ENCODE results near the gene ADD2.

Gene ADD2

DNA sequence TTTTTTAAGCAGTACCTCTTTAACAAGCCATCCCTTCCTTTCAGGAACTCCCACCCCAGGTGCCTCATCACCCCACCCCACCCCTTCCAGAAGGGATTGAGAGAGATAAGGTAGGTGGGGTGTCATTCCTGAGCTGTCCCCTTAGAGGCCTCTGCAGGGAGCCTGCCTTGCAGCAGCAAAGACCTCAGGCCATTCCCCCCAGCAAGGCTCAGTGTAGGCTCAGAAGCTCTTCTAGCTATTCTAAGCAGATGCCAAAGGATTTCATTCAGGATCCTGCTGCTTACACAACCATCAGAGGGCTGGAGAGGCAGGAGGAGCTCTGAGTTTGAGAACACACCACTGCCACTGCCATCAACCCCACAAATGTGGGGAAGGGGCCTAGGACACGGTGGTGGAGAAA is 28.3 kb upstream of the ADD2 start:
- DNase-seq (ENCODE audit: low read depth) = no peak
- no peak overlapping the region for H3K4me3 ChIP-seq (ENCODE audit: low read depth, low read length)
- TF ChIP-seq, protein P1, sequence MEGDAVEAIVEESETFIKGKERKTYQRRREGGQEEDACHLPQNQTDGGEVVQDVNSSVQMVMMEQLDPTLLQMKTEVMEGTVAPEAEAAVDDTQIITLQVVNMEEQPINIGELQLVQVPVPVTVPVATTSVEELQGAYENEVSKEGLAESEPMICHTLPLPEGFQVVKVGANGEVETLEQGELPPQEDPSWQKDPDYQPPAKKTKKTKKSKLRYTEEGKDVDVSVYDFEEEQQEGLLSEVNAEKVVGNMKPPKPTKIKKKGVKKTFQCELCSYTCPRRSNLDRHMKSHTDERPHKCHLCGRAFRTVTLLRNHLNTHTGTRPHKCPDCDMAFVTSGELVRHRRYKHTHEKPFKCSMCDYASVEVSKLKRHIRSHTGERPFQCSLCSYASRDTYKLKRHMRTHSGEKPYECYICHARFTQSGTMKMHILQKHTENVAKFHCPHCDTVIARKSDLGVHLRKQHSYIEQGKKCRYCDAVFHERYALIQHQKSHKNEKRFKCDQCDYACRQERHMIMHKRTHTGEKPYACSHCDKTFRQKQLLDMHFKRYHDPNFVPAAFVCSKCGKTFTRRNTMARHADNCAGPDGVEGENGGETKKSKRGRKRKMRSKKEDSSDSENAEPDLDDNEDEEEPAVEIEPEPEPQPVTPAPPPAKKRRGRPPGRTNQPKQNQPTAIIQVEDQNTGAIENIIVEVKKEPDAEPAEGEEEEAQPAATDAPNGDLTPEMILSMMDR (conservative IDR thresholded peaks at IDR 0.05; ENCODE audit: low read depth, low read length) = no peak

DNA sequence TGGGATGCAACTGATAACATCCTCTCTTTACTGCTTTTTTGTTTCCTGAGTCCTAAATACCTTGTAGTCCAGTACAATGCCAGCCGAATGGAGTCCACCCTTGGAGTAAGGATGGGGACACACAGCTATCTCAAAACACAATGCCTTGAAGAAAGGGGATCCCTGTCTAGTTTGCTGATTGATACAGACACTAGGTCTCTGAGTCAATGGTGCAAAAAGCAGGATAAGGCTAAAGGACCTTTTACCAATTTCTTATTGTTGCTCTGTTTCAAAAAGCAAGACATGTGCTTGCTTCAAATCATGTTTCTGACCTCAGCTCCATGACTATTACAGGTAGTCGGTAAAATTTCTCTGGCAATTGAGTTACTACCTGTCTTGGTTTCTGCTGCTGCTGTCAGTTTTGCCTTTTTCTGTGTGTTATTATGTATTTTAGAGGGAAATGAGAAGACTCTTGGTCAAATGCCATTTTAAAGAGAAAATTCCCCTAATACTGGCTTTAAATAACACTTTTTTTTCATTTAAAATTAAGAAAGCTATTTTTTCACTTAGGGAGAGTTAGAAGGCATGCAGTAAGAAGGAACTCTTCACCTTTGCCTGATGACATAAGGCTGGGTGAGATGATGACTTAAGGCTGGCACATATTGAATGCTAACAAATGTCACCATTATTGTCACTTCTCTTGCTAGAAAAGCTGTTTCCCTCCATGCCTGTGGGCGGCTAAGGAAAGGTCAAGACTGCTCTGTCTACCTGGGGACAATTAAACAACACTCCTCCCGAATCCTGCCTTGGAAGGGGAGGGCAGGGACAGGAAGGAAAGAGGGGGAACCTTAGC is 27.4 kb upstream of the ADD2 start:
- no peak for DNase-seq (ENCODE audit: low read depth)
- H3K4me3 ChIP-seq (ENCODE audit: low read depth, low read length) = no peak overlapping the region
- TF ChIP-seq, protein P1 (conservative IDR thresholded peaks at IDR 0.05; ENCODE audit: low read depth, low read length) = no peak

DNA sequence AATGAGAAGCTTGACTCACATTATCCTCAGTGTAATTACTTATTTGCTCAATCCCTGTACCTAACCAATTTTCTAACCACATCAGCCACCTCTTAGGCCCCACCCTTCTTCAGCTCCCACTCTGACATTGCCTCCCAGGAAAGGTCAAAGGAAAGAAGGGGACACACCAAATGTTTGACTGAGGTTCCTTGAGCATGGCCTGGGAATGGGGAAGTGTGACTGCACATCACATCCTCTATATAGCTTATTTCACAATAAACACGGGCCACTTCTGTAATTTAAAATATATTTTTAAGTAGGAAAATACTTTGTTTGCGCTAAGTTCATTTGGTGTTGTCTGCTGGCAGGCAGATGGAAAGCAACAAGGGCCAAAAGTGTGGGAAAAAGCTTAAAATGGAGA is 25.4 kb upstream of the ADD2 start:
- no peak for DNase-seq (ENCODE audit: low read depth)
- TF ChIP-seq, protein P1 (conservative IDR thresholded peaks at IDR 0.05; ENCODE audit: low read depth, low read length) = no peak

GRCh38 chr2:70790136-70790828 is 22.3 kb upstream of the ADD2 start, which contains the start of gene FIGLA:
TSS of gene FIGLA (minus strand) at chr2:70790643. CDS start at chr2:70790638, 5 bp downstream.
- H3K4me3 ChIP-seq (ENCODE audit: low read depth, low read length) = no peak within 1 kb of the TSS
- no peak for DNase-seq (ENCODE audit: low read depth)
- TF ChIP-seq, protein P1 (conservative IDR thresholded peaks at IDR 0.05; ENCODE audit: low read depth, low read length) = no peak

More for the DNA sequence above, 25.4 kb upstream of the ADD2 start:
- no peak overlapping the region for H3K4me3 ChIP-seq (ENCODE audit: low read depth, low read length)

DNA sequence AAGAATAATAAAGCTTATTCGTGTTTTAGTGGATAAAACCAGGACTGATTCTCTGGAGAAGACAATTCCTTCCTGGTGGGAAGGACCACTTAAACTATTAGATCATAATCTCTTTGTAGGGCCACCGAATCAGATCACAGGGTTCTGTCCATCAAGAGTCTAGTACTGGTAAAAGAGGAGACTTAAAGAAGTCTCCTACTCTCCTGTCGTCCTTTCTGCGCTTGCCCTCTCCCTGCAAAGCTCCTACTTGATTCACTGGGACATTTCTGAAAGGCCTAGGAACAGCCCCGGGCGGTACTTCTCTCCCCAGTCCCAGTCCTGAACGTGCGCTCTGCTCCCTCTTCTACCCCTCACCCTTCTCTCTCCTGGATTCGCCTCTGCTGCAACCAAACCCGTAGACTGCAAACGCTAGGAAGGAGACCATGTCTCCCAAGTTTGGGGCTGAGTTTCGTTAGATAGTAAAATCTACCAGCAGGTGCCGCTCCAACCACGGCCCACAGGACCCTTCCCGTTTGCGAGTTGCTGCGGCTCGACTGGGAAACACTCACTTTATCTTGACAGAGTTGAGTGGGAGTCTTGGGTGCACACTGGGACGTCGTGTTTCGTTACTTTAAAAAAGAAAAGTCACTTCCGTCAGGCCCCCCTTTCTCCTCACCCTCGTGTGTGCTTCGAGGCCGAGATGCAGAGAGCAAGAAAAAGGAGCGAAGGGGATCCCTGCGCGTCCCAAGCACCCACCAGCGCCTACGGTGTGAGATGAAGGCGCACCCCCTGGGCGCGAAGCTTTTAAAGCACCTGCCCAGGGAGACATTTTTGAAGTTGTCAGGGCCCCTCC is 21.5 kb upstream of the ADD2 start:
- DNase-seq (ENCODE audit: low read depth) = peak; percentile 58
- TF ChIP-seq, protein P1 (conservative IDR thresholded peaks at IDR 0.05; ENCODE audit: low read depth, low read length) = peak; percentile 72
- no peak overlapping the region for H3K4me3 ChIP-seq (ENCODE audit: low read depth, low read length)

DNA sequence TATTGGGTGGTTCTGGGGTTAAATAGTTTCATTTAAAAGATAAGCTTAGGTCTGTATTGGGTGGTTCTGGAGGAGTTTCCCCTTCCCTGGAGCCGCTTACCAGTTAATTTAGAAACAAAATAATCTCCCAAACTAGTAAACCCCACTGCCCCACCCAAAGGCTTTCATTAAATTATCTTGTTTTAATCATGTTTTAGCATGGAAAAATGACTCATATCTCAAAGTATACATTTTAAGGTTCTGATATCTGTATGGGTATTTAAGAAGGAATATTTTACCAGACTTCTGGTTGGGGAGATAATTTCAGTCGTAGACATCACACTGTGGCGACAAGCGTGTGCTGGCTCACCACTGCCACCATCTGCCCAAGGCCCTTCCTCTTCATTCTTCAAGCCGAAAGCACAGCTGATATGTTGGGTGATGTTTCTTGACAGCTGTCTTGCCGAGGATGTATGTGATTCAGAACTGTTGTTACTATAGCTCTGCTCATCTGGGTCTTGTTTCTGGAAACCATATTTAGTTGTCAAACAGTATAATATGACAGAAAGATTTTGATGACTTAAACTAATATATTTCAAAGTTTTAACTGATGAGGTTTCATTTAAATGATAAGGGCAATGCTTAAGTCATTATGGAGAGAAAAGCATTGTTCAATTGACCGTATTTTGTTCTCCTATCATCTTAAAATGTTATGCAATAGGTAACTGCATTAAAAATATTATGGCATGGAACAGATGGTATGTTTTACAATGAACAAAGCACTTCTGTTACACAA is 17.3 kb upstream of the ADD2 start:
- peak; percentile 23 for DNase-seq (ENCODE audit: low read depth)
- TF ChIP-seq, protein P1 (conservative IDR thresholded peaks at IDR 0.05; ENCODE audit: low read depth, low read length) = peak; percentile 54
- H3K4me3 ChIP-seq (ENCODE audit: low read depth, low read length) = no peak overlapping the region

Measured in choroid plexus epithelial cell (primary cell).